Daoy (cell line): ENCODE data around the gene FOXL2NB. TPM values are rescaled to one million over a fixed set of nuclear protein-coding genes. Genes with fewer than 3 reads are reported as not detected.

Source experiments
- DNase-seq: peaks from one replicate; pipeline ENCODE4 v3.0.0-alpha.2; 2015; ENCODE audit warnings: low read depth
- total RNA-seq: library from RNA; depleted of rRNA; stranded (reverse); fragments of >200 nt; shearing (Covaris generic); gene quantifications from 2 replicates; pipeline ENCODE4 v1.2.3, GENCODE V29; 2014

Gene FOXL2NB
- total RNA-seq, 1 experiment from 2014 or later, result 4.1 TPM

GRCh38 chr3:138944929-138945708 is 1.9 kb upstream of the FOXL2NB start:
- no peak for DNase-seq

- DNase-seq, result peak; percentile 79
Measured at GRCh38 chr3:138945709-138946662, 1.0 kb upstream of the FOXL2NB start.

GRCh38 chr3:138947495-138948121 is 591 bp downstream of the FOXL2NB start:
- DNase-seq, result peak; percentile 47

GRCh38 chr3:138948371-138949001 is 1.5 kb downstream of the FOXL2NB start:
- DNase-seq, result peak; percentile 34

- no peak for DNase-seq
Measured at GRCh38 chr3:138949002-138949418, 2.0 kb downstream of the FOXL2NB start.

GRCh38 chr3:138949445-138950005 is 2.5 kb downstream of the FOXL2NB start:
- DNase-seq, result peak; percentile 21

- peak; percentile 52 for DNase-seq
Measured at GRCh38 chr3:138950006-138950644, 3.1 kb downstream of the FOXL2NB start.

- no peak for DNase-seq
Measured at GRCh38 chr3:138950701-138951100, 3.7 kb downstream of the FOXL2NB start.

- DNase-seq, result no peak
Measured at GRCh38 chr3:138960417-138960852, 13.4 kb downstream of the FOXL2NB start.

- DNase-seq, result no peak
Measured at GRCh38 chr3:138962854-138963560, 16.0 kb downstream of the FOXL2NB start.

- no peak for DNase-seq
Measured at GRCh38 chr3:138964264-138964663, 17.2 kb downstream of the FOXL2NB start.

- no peak for DNase-seq
Measured at GRCh38 chr3:138964923-138965322, 17.9 kb downstream of the FOXL2NB start.

- peak; percentile 52 for DNase-seq
Measured at GRCh38 chr3:138971766-138972320, 24.8 kb downstream of the FOXL2NB start.

GRCh38 chr3:138972941-138973340 is 25.9 kb downstream of the FOXL2NB start:
- no peak for DNase-seq

- peak; percentile 81 for DNase-seq
Measured at GRCh38 chr3:138974462-138974861, 27.4 kb downstream of the FOXL2NB start.

- DNase-seq, result peak; percentile 23
Measured at GRCh38 chr3:138975351-138975750, 28.3 kb downstream of the FOXL2NB start.

GRCh38 chr3:138976047-138976446 is 29.0 kb downstream of the FOXL2NB start:
- DNase-seq, result no peak

- no peak for DNase-seq
Measured at GRCh38 chr3:138984816-138985215, 37.8 kb downstream of the FOXL2NB start.

GRCh38 chr3:138985932-138986331 is 38.9 kb downstream of the FOXL2NB start:
- no peak for DNase-seq

GRCh38 chr3:138987181-138987580 is 40.2 kb downstream of the FOXL2NB start:
- DNase-seq, result no peak
